Chondrocyte (in vitro differentiated cells): ENCODE measurements around the gene ABI3. TPM values are rescaled to one million over a fixed set of nuclear protein-coding genes. Genes with fewer than 3 reads are reported as not detected.

Source experiments
- DNase-seq: peaks from one replicate; pipeline ENCODE4 v3.0.0; 2021; ENCODE audit warnings: mixed read lengths, low spot score
- H3K27ac Mint-ChIP-seq: one replicate; pipeline ENCODE4 v1.8.0; 2021; ENCODE audit warnings: mild to moderate bottlenecking, moderate library complexity, mixed read lengths; ENCODE audit not compliant: unreplicated experiment
- H3K27me3 Mint-ChIP-seq: 2 replicates; pipeline ENCODE4 v1.8.0; 2021; ENCODE audit warnings: low read depth, mixed read lengths
- H3K36me3 Mint-ChIP-seq: 2 replicates; pipeline ENCODE4 v1.8.0; 2021; ENCODE audit warnings: low read depth, mixed read lengths
- H3K4me1 Mint-ChIP-seq: 2 replicates; pipeline ENCODE4 v1.8.0; 2021; ENCODE audit warnings: low read depth, mild to moderate bottlenecking, mixed read lengths
- H3K4me3 Mint-ChIP-seq: one replicate; pipeline ENCODE4 v1.8.0; 2021; ENCODE audit warnings: mild to moderate bottlenecking, moderate library complexity, mixed read lengths; ENCODE audit not compliant: unreplicated experiment
- H3K9me3 Mint-ChIP-seq: 2 replicates; pipeline ENCODE4 v1.8.0; 2021; ENCODE audit warnings: low read depth, mixed read lengths
- total RNA-seq: library from RNA; stranded (reverse); gene quantifications from 3 replicates; pipeline ENCODE4 v1.2.1, GENCODE V29; 2021
- TF ChIP-seq, protein P1 (sequence below): fragments of 200-600 bp; sonication (generic); IDR thresholded peaks from 2 replicates; pipeline ENCODE4 v1.5.0; 2021; ENCODE audit warnings: antibody characterized with exemption, mild to moderate bottlenecking, moderate library complexity

ABI3 gene
- total RNA-seq, 1 donor from 2014 or later = not detected

DNA sequence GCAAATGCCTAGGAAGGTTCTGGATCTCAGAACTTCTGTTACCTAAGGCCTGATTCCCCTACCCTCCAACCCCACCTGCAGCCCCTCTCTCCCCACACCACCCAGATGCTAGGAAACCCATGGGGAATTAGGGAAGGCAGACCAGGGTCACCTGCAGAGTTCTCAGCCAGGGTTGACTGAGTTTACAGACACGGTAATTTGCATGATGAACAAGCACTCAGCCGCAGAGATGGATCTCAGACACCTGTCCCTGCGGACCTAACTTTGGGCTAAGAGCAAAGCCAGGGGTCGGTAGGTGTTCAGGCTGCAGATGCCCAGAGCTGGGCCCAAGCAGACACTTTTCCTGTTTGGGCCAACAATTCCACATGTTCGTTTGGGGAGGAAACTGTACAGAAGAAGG lies 2.9 kb downstream of the ABI3 start:
- H3K27ac Mint-ChIP-seq = no peak overlapping the region
- H3K4me1 Mint-ChIP-seq = peaks cover 13% of the 10 kb centered on the region
- H3K4me3 Mint-ChIP-seq = no peak overlapping the region
- no peak for DNase-seq
- no peaks in the 10 kb centered on the region for H3K9me3 Mint-ChIP-seq
- peaks cover 5% of the 10 kb centered on the region for H3K27me3 Mint-ChIP-seq
- TF ChIP-seq, protein P1, sequence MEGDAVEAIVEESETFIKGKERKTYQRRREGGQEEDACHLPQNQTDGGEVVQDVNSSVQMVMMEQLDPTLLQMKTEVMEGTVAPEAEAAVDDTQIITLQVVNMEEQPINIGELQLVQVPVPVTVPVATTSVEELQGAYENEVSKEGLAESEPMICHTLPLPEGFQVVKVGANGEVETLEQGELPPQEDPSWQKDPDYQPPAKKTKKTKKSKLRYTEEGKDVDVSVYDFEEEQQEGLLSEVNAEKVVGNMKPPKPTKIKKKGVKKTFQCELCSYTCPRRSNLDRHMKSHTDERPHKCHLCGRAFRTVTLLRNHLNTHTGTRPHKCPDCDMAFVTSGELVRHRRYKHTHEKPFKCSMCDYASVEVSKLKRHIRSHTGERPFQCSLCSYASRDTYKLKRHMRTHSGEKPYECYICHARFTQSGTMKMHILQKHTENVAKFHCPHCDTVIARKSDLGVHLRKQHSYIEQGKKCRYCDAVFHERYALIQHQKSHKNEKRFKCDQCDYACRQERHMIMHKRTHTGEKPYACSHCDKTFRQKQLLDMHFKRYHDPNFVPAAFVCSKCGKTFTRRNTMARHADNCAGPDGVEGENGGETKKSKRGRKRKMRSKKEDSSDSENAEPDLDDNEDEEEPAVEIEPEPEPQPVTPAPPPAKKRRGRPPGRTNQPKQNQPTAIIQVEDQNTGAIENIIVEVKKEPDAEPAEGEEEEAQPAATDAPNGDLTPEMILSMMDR = no peak
- H3K36me3 Mint-ChIP-seq = no peaks in the 10 kb centered on the region

DNA sequence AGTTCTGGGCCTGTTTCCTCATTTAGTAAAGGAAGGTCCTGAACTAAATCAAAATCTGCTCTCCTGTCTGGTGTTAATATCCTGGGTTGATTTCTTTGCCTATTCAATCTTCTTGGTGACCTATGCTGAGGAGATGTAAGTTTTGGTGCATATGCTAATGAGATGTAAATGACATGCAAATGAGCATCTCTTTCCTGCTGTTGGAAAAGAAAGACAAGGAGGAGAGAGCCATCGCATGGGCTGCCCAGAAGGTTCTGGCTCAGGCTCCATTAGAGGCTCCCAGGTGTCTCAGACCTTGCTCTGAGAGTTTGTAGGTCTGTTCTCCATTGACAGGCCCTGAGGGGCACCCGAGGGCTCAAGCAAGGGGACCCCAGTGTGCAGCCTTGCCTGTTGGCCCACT lies 3.3 kb downstream of the ABI3 start:
- Mint-ChIP-seq H3K36me3 (no peaks in the 10 kb centered on the region), H3K4me1 (peaks cover 13% of the 10 kb centered on the region), H3K9me3 (no peaks in the 10 kb centered on the region), H3K27me3 (peaks cover 5% of the 10 kb centered on the region), H3K4me3 (no peak overlapping the region), H3K27ac (no peak overlapping the region)
- TF ChIP-seq, protein P1 = no peak
- DNase-seq = no peak

DNA sequence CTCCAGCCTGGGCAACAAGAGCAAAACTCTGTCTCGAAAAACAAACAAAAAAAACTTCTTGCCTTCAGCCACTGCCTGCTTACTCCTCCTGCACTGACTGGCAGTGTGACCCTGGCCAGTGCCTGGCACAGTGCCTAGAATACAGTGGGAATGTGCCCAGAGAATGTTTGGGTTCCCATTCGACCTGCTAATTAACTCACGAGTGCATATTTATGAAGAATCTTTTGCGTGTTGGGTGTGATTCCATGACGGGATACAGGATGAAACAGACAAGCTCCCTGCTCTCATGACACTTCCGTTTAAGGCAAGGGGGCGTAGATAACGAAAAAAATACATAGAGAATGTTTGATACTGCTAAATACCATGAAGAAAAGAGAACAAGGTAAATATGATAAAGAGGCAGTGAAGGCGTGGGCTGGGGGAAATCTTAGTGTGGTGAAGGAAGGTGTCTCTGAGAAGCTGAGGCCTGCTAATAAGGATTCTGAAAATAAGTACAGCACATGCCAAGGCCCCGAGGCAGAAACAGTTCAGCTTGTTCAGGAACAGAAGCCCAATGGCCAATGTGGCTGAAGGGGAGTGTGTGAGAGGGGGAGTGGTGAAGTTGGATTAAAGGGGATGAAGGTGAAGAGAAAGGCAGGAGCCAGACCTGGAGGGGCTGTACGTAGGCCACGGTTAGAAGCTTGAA lies 4.3 kb downstream of the ABI3 start:
- Mint-ChIP-seq H3K36me3 (no peaks in the 10 kb centered on the region), H3K27me3 (peaks cover 2% of the 10 kb centered on the region), H3K4me1 (peaks cover 10% of the 10 kb centered on the region), H3K9me3 (no peaks in the 10 kb centered on the region), H3K4me3 (no peak overlapping the region), H3K27ac (no peak overlapping the region)
- TF ChIP-seq, protein P1 = no peak
- DNase-seq = no peak

DNA sequence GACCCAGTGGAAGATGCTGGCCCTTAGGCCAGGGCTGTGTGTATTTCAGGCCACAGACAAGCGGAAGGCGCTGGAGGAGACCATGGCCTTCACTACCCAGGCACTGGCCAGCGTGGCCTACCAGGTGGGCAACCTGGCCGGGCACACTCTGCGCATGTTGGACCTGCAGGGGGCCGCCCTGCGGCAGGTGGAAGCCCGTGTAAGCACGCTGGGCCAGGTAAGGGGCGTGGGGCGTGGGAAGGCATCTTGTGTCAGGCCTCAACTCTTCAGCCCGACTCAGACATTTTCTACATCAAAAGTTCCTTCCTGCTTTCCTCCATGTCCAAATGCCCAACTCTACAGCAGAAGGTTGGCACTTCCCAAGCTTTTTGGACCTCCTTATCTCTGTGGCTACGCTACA lies 6.0 kb downstream of the ABI3 start:
- DNase-seq = no peak
- no peaks in the 10 kb centered on the region for H3K9me3 Mint-ChIP-seq

DNA sequence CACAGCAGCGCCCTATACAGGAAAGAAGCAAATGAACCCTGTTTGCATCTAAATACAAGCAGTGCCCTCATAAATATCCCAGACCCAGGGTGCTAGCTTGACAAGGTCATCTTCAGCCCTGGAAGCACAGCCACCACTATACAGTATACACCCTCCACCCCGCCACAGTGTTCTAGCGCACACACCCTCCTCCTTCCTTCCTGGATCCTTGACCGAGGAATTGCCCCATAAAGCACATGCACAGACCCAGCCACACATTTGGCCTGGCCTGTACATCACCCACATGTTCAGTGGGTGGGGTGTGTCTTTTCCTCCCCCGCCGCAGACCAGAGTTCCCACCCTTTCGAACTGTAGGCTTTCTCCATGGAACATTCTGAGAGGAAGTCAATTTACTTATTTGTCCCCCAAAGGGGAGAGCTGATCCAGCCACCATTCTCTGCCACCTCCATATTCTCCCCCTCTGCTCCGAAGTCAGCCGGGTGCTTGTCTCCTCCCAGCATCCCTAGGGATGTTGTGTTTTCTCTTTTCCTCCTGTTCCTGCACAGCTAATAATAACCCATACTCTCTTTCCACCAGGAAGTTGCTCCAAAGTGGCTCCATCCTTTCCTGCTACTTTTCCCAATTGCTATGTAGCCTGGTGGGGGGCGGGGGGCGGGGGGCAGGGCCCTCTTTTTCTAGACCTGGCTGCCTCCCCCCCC lies 6.6 kb downstream of the ABI3 start:
- Mint-ChIP-seq H3K4me1 (peaks cover 3% of the 10 kb centered on the region), H3K9me3 (no peaks in the 10 kb centered on the region), H3K36me3 (no peaks in the 10 kb centered on the region), H3K4me3 (no peak overlapping the region), H3K27ac (no peak overlapping the region), H3K27me3 (peaks cover 6% of the 10 kb centered on the region)
- TF ChIP-seq, protein P1 = no peak
- DNase-seq = no peak

More for the DNA sequence above, 6.0 kb downstream of the ABI3 start:
- H3K27ac Mint-ChIP-seq = no peak overlapping the region
- H3K27me3 Mint-ChIP-seq = peaks cover under 1% of the 10 kb centered on the region
- H3K4me1 Mint-ChIP-seq = peaks cover 3% of the 10 kb centered on the region
- no peak overlapping the region for H3K4me3 Mint-ChIP-seq
- TF ChIP-seq, protein P1 = no peak
- no peaks in the 10 kb centered on the region for H3K36me3 Mint-ChIP-seq
